Liver (tissue), 9 donors: ENCODE results near the gene SCAND1. TPM values are rescaled to one million over a fixed set of nuclear protein-coding genes. Genes with fewer than 3 reads are reported as not detected.
"Not testable (repeated sequence)": the region's sequence is repeated elsewhere in the genome, so short reads cannot be mapped to it uniquely, and the experiment has no call there.

Experiments used
- DNase-seq: peaks from one replicate; pipeline ENCODE4 v3.0.0-alpha.2; 2017; ENCODE audit warnings: low spot score
- H3K27ac ChIP-seq, 2 donors: one replicate each; pipeline ENCODE4 v1.7.0; 2013; ENCODE audit warnings: inconsistent platforms in 2 of 2, low read length in 2 of 2, control low read depth in 1 of 2, low read depth in 1 of 2, mild to moderate bottlenecking in 1 of 2
- H3K27me3 ChIP-seq, 4 donors: one replicate each; pipeline versions ENCODE4 v1.6.1 to v1.7.0; 2013; ENCODE audit warnings: low read length in 3 of 4, inconsistent platforms in 1 of 4, mild to moderate bottlenecking in 1 of 4, moderate library complexity in 1 of 4; ENCODE audit not compliant: control insufficient read depth in 4 of 4, insufficient read depth in 4 of 4
- H3K36me3 ChIP-seq, 4 donors: one replicate each; pipeline versions ENCODE4 v1.6.1 to v1.7.0; 2013; ENCODE audit warnings: low read length in 3 of 4, mild to moderate bottlenecking in 3 of 4, low read depth in 1 of 4, moderate library complexity in 1 of 4; ENCODE audit not compliant: control insufficient read depth in 4 of 4, insufficient read depth in 3 of 4
- H3K4me1 ChIP-seq, 4 donors: one replicate each; pipeline versions ENCODE4 v1.6.1 to v1.7.0; 2013; ENCODE audit warnings: low read length in 3 of 4, mild to moderate bottlenecking in 3 of 4, moderate library complexity in 1 of 4; ENCODE audit not compliant: control insufficient read depth in 4 of 4, insufficient read depth in 4 of 4
- H3K4me3 ChIP-seq, 3 donors: one replicate each; pipeline versions ENCODE4 v1.6.1 to v1.7.0; 2013; ENCODE audit warnings: low read length in 3 of 3, control low read depth in 1 of 3, low read depth in 1 of 3, mild to moderate bottlenecking in 1 of 3
- H3K9ac ChIP-seq, 2 donors: one replicate each; pipeline ENCODE4 v1.7.0; 2013; ENCODE audit warnings: low read length in 2 of 2, mild to moderate bottlenecking in 2 of 2, moderate library complexity in 2 of 2, control low read depth in 1 of 2, low read depth in 1 of 2
- H3K9me3 ChIP-seq, 4 donors: one replicate each; pipeline versions ENCODE4 v1.6.1 to v1.7.0; 2013; ENCODE audit warnings: low read length in 3 of 4; ENCODE audit not compliant: control insufficient read depth in 4 of 4
- ATF3 ChIP-seq: IDR thresholded peaks from 2 replicates; pipeline ENCODE4 v1.6.1; 2016; ENCODE audit warnings: antibody characterized with exemption
- CTCF ChIP-seq: fragments of 150-350 bp; IDR thresholded peaks from 2 replicates; pipeline ENCODE4 v1.5.1; 2017; ENCODE audit warnings: improper control_type of control experiment, low read depth, low read length; ENCODE audit not compliant: missing input control
- EGR1 ChIP-seq, 2 donors: IDR thresholded peaks; 2 replicates each; pipeline ENCODE4 v1.6.1; 2016 to 2018; ENCODE audit warnings: antibody characterized with exemption in 2 of 2, low read depth in 2 of 2
- FOXA2 ChIP-seq: IDR thresholded peaks from 2 replicates; pipeline ENCODE4 v1.6.1; 2016; ENCODE audit warnings: antibody characterized with exemption
- GABPA ChIP-seq, 2 donors: IDR thresholded peaks in 1 of 2; conservative IDR thresholded peaks in 1 of 2; 2 replicates each; pipeline ENCODE4 v1.6.1; 2016; ENCODE audit warnings: antibody characterized with exemption in 2 of 2, mild to moderate bottlenecking in 1 of 2, moderate library complexity in 1 of 2
- HNF4A ChIP-seq, 2 donors: conservative IDR thresholded peaks; 2 replicates each; pipeline ENCODE4 v1.6.1; 2016; ENCODE audit warnings: antibody characterized with exemption in 2 of 2, mild to moderate bottlenecking in 2 of 2
- HNF4G ChIP-seq: IDR thresholded peaks from 2 replicates; pipeline ENCODE4 v1.6.1; 2016; ENCODE audit warnings: antibody characterized with exemption
- NR2F2 ChIP-seq: IDR thresholded peaks from 2 replicates; pipeline ENCODE4 v1.6.1; 2016; ENCODE audit warnings: antibody characterized with exemption
- RAD21 ChIP-seq, 2 donors: IDR thresholded peaks; 2 replicates each; pipeline ENCODE4 v1.6.1; 2016; ENCODE audit warnings: antibody characterized with exemption in 2 of 2, mild to moderate bottlenecking in 2 of 2
- RXRA ChIP-seq, 2 donors: IDR thresholded peaks; 2 replicates each; pipeline ENCODE4 v1.6.1; 2017 to 2018; ENCODE audit warnings: antibody characterized with exemption in 2 of 2, mild to moderate bottlenecking in 1 of 2
- SP1 ChIP-seq: IDR thresholded peaks from 2 replicates; pipeline ENCODE4 v1.6.1; 2018; ENCODE audit warnings: antibody characterized with exemption, mild to moderate bottlenecking
- YY1 ChIP-seq: IDR thresholded peaks from 2 replicates; pipeline ENCODE4 v1.6.1; 2016; ENCODE audit warnings: antibody characterized with exemption, mild to moderate bottlenecking
- ZBTB33 ChIP-seq: IDR thresholded peaks from 2 replicates; pipeline ENCODE4 v1.6.1; 2016; ENCODE audit warnings: antibody characterized with exemption
- WGBS: extraction: QIAGEN DNeasy Blood & Tissue Kit; methylation state at CpG from one replicate; pipeline ENCODE4 v1.1.7; 2013; 5-methylcytosine and 5-hydroxymethylcytosine counted together
- polyA plus RNA-seq, 2 donors: library from polyadenylated mRNA; stranded (reverse) in 1 of 2; unstranded in 1 of 2; fragments of 200-250 nt in 1 of 2; fragments of >200 nt in 1 of 2; fragmentation: Nextera tagmentation in 1 of 2; extraction: Ambion mirVana in 1 of 2; gene quantifications; one replicate each; pipeline versions ENCODE4 v1.2.1 to v1.2.3, GENCODE V29; 2013 to 2015
- total RNA-seq, 2 donors: library from RNA; depleted of rRNA; stranded (reverse); fragments of >200 nt; gene quantifications; one replicate each; pipeline ENCODE4 v1.2.3, GENCODE V29; 2014
- donor health status: healthy.
- donor health status: healthy.
- donor health status: healthy.
- donor health status: healthy.
- donor health status: healthy.

Gene SCAND1
- total and polyA plus RNA-seq, 4 donors: 39.7 to 126 (median 62.2) TPM

GRCh38 chr20:35968930-35969329, 14.6 kb upstream of the SCAND1 start:
- no peak for DNase-seq
- no peak overlapping the region for H3K4me3 ChIP-seq
- H3K27me3 ChIP-seq: no peaks in the 10 kb centered on the region
- no peaks in the 10 kb centered on the region for H3K4me1 ChIP-seq
- TF ChIP-seq ATF3: no peak
- TF ChIP-seq ZBTB33: no peak
- no peak for TF ChIP-seq YY1
- no peak overlapping the region for H3K9ac ChIP-seq
- no peaks in the 10 kb centered on the region for H3K36me3 ChIP-seq
- 67% methylated on average over 1 of the region's 1 CpG for WGBS
- no peak overlapping the region for H3K27ac ChIP-seq
- H3K9me3 ChIP-seq: no peaks in the 10 kb centered on the region

GRCh38 chr20:35967979-35968640, 13.8 kb upstream of the SCAND1 start, which contains the start of gene CNBD2:
Gene CNBD2, plus strand, starts transcription at chr20:35968590. Its CDS starts 173 bp downstream, at chr20:35968763.
- no peaks in the 10 kb centered on the region for H3K4me1 ChIP-seq
- TF ChIP-seq RXRA (IDR thresholded peaks at IDR 0.05) (no peak), NR2F2 (no peak), RAD21 (IDR thresholded peaks at IDR 0.05) (no peak)
- H3K27ac ChIP-seq: no peak within 1 kb of the TSS
- no peaks in the 10 kb centered on the region for H3K9me3 ChIP-seq
- H3K4me3 ChIP-seq: no peak within 1 kb of the TSS
- H3K36me3 ChIP-seq: no peaks in the 10 kb centered on the region
- H3K9ac ChIP-seq: no peak within 1 kb of the TSS
- H3K27me3 ChIP-seq: no peaks in the 10 kb centered on the region
- DNase-seq: no peak
- WGBS: 94% methylated on average over 3 of the region's 3 CpGs

- no peak overlapping the region for H3K9ac ChIP-seq
- H3K4me3 ChIP-seq: no peak overlapping the region
- no peaks in the 10 kb centered on the region for H3K36me3 ChIP-seq
- no peak overlapping the region for H3K27ac ChIP-seq
- TF ChIP-seq HNF4G (no peak), SP1 (no peak), YY1 (no peak), GABPA (IDR thresholded peaks at IDR 0.05 in 1 of 2, conservative IDR thresholded peaks at IDR 0.05 in 1 of 2) (no peak), FOXA2 (no peak), ZBTB33 (no peak), ATF3 (no peak), EGR1 (IDR thresholded peaks at IDR 0.05; ENCODE audit: low read depth in 2 of 2) (no peak), HNF4A (conservative IDR thresholded peaks at IDR 0.05) (no peak), CTCF (no peak), RXRA (IDR thresholded peaks at IDR 0.05) (no peak)
- H3K9me3 ChIP-seq: no peaks in the 10 kb centered on the region
- WGBS: 91% methylated on average over 4 of the region's 4 CpGs
- no peak for DNase-seq
- H3K27me3 ChIP-seq: no peaks in the 10 kb centered on the region
- H3K4me1 ChIP-seq: no peaks in the 10 kb centered on the region
Observed at GRCh38 chr20:35963878-35964277, 9.6 kb upstream of the SCAND1 start.

GRCh38 chr20:35959291-35959690, 5.0 kb upstream of the SCAND1 start:
- not testable (repeated sequence) for H3K27ac ChIP-seq, H3K4me3 ChIP-seq, DNase-seq, H3K27me3 ChIP-seq, H3K36me3 ChIP-seq, H3K9ac ChIP-seq, H3K9me3 ChIP-seq
- peaks cover 0 to 10% (median 4%) of the 10 kb centered on the region in 4 donors for H3K4me1 ChIP-seq
- WGBS: 84% methylated on average over 6 of the region's 6 CpGs
